Activated T-cell treated with anti-CD3 and anti-CD28 coated beads, Interleukin-2, amount 50 U/mL, for 72 hours (primary cell): ENCODE measurements around the gene ACTL10. TPM values are rescaled to one million over a fixed set of nuclear protein-coding genes. Genes with fewer than 3 reads are reported as not detected.
A peak's percentile ranks its signal among the peaks of the same experiment; 100 is the strongest.

ENCODE experiments used
- ATAC-seq, 2 donors: fragments of 150-1000 bp; cut with Tn5 transposase; replicated peaks in 1 of 2; 2 replicates each; pipeline ENCODE4 v1.10.0; 2021; ENCODE audit warnings: moderate library complexity in 2 of 2, mild to moderate bottlenecking in 1 of 2
- DNase-seq, 2 donors: peaks; one replicate each; pipeline ENCODE4 v3.0.0; 2021 to 2022; ENCODE audit warnings: mixed read lengths in 1 of 2
- H3K27ac Mint-ChIP-seq: one replicate; pipeline ENCODE4 v1.8.0; 2022; ENCODE audit warnings: mild to moderate bottlenecking, moderate library complexity, mixed read lengths
- H3K27me3 Mint-ChIP-seq: one replicate; pipeline ENCODE4 v1.8.0; 2022; ENCODE audit warnings: low read depth, mixed read lengths
- H3K36me3 Mint-ChIP-seq, 2 donors: one replicate each; pipeline ENCODE4 v1.8.0; 2022; ENCODE audit warnings: mixed read lengths in 2 of 2, mild to moderate bottlenecking in 1 of 2; ENCODE audit not compliant: insufficient read depth in 2 of 2
- H3K4me1 Mint-ChIP-seq: one replicate; pipeline ENCODE4 v1.8.0; 2022; ENCODE audit warnings: low read depth, mixed read lengths
- H3K4me3 Mint-ChIP-seq, 2 donors: one replicate each; pipeline ENCODE4 v1.8.0; 2022; ENCODE audit warnings: mild to moderate bottlenecking in 2 of 2, mixed read lengths in 2 of 2, moderate library complexity in 2 of 2
- H3K9me3 Mint-ChIP-seq, 2 donors: one replicate each; pipeline ENCODE4 v1.8.0; 2022; ENCODE audit warnings: mixed read lengths in 2 of 2
- total RNA-seq, 2 donors: library from RNA; stranded (reverse); gene quantifications; one replicate each; pipeline ENCODE4 v1.2.3, GENCODE V29; 2022

Gene ACTL10
- total RNA-seq, 2 donors from 2014 or later: 1.4 to 1.8 TPM

DNA sequence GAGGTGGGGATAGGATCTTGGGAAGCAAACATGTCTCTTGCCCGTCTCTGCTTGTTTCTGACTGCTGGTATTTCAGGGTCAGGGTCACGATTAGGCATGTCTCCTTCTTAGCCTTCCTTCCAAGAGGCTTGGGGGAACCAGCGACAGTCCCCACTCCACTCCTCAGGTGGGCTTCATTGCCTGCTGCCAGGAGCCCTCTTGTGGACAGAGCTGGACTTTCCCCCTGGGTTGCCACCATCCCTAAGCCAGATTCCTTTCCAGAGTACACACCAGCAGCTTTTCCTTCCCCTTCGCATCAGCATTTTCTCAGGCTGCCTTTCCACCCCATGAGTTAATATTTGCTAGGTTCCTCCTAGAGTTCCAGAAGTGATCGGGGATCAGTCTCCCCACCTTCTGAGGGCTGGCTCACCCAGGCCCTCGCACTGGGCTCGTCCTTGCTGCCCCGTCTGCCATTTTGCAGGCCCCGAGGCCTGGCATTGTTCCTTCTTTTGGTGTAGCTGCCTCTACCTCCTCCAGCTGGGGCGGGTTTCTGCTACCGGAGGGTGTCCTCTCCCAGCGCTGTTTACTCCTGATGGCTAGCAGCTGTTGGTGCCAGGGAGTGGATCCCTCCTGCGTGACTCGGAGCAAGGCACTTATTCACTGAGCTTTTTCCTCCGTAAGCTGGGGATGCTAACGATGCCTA lies 13.4 kb upstream of the ACTL10 start:
- ATAC-seq (peak; percentile 26 to 36), DNase-seq (peak; percentile 50 to 52)
- Mint-ChIP-seq H3K4me3 (no peak overlapping the region), H3K27ac (no peak overlapping the region), H3K27me3 (no peaks in the 10 kb centered on the region), H3K9me3 (no peaks in the 10 kb centered on the region), H3K4me1 (peaks cover 54% of the 10 kb centered on the region), H3K36me3 (peaks cover 0 to 2% of the 10 kb centered on the region in 2 donors)

- H3K4me1 Mint-ChIP-seq: peaks cover 49% of the 10 kb centered on the region
- peaks cover 0 to 2% of the 10 kb centered on the region in 2 donors for H3K36me3 Mint-ChIP-seq
- no peak overlapping the region for H3K27ac Mint-ChIP-seq
- ATAC-seq (no peak), DNase-seq (no peak)
- no peak overlapping the region for H3K4me3 Mint-ChIP-seq
- H3K9me3 Mint-ChIP-seq: no peaks in the 10 kb centered on the region
- no peaks in the 10 kb centered on the region for H3K27me3 Mint-ChIP-seq
Measured at GRCh38 chr20:33653900-33654596, 12.7 kb upstream of the ACTL10 start.

- H3K4me1 Mint-ChIP-seq: peaks cover 43% of the 10 kb centered on the region
Measured at GRCh38 chr20:33654680-33655161, 12.0 kb upstream of the ACTL10 start.

DNA sequence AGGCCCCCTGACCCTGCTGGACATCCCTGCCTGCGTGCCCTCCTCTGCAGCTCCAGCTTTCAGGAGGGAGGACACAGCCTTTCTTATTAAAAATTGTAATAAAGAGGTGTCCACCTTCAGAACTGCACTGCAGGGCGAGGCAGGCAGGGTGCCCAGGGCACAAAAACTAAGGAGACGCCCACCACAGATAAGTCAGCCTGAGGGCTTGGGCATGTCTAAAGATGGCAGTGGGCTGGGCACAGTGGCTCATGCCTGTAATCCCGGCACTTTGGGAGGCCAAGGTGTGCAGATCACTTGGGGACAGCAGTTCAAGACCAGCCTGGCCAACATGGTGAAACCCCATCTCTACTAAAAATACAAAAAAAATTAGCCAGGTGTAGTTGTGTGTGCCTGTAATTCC lies 11.6 kb upstream of the ACTL10 start:
- no peaks in the 10 kb centered on the region for H3K9me3 Mint-ChIP-seq
- H3K27me3 Mint-ChIP-seq: no peaks in the 10 kb centered on the region
- H3K27ac Mint-ChIP-seq: no peak overlapping the region
- peaks cover 0 to 2% of the 10 kb centered on the region in 2 donors for H3K36me3 Mint-ChIP-seq
- no peak for ATAC-seq
- H3K4me3 Mint-ChIP-seq: no peak overlapping the region
- H3K4me1 Mint-ChIP-seq: peaks cover 38% of the 10 kb centered on the region
- no peak for DNase-seq

More at GRCh38 chr20:33654680-33655161, 12.0 kb upstream of the ACTL10 start:
- DNase-seq (no peak), ATAC-seq (no peak)
- Mint-ChIP-seq H3K4me3 (no peak overlapping the region), H3K27me3 (no peaks in the 10 kb centered on the region), H3K27ac (no peak overlapping the region), H3K36me3 (peaks cover 0 to 2% of the 10 kb centered on the region in 2 donors), H3K9me3 (no peaks in the 10 kb centered on the region)

GRCh38 chr20:33656010-33656782 lies 10.5 kb upstream of the ACTL10 start:
- no peaks in the 10 kb centered on the region for H3K9me3 Mint-ChIP-seq
- H3K4me3 Mint-ChIP-seq: no peak overlapping the region
- ATAC-seq (no peak), DNase-seq (no peak)
- no peaks in the 10 kb centered on the region for H3K27me3 Mint-ChIP-seq
- peaks cover 31% of the 10 kb centered on the region for H3K4me1 Mint-ChIP-seq
- peaks cover 0 to 3% of the 10 kb centered on the region in 2 donors for H3K36me3 Mint-ChIP-seq
- H3K27ac Mint-ChIP-seq: no peak overlapping the region

- Mint-ChIP-seq H3K27ac (no peak overlapping the region), H3K4me3 (no peak overlapping the region), H3K4me1 (peaks cover 23% of the 10 kb centered on the region), H3K36me3 (peaks cover 0 to 3% of the 10 kb centered on the region in 2 donors), H3K9me3 (no peaks in the 10 kb centered on the region), H3K27me3 (no peaks in the 10 kb centered on the region)
- ATAC-seq (no peak), DNase-seq (no peak)
Measured at GRCh38 chr20:33656783-33657703, 9.7 kb upstream of the ACTL10 start.

GRCh38 chr20:33657704-33658095 lies 9.0 kb upstream of the ACTL10 start:
- no peaks in the 10 kb centered on the region for H3K9me3 Mint-ChIP-seq
- H3K27me3 Mint-ChIP-seq: no peaks in the 10 kb centered on the region
- ATAC-seq (no peak), DNase-seq (no peak)
- no peak overlapping the region for H3K4me3 Mint-ChIP-seq
- H3K36me3 Mint-ChIP-seq: peaks cover 0 to 3% of the 10 kb centered on the region in 2 donors
- H3K4me1 Mint-ChIP-seq: peaks cover 19% of the 10 kb centered on the region
- no peak overlapping the region for H3K27ac Mint-ChIP-seq

- ATAC-seq (no peak), DNase-seq (no peak)
- Mint-ChIP-seq H3K4me1 (peaks cover 15% of the 10 kb centered on the region), H3K36me3 (peaks cover 0 to 3% of the 10 kb centered on the region in 2 donors), H3K9me3 (no peaks in the 10 kb centered on the region), H3K27me3 (no peaks in the 10 kb centered on the region), H3K27ac (no peak overlapping the region), H3K4me3 (no peak overlapping the region)
Measured at GRCh38 chr20:33658510-33658909, 8.2 kb upstream of the ACTL10 start.

DNA sequence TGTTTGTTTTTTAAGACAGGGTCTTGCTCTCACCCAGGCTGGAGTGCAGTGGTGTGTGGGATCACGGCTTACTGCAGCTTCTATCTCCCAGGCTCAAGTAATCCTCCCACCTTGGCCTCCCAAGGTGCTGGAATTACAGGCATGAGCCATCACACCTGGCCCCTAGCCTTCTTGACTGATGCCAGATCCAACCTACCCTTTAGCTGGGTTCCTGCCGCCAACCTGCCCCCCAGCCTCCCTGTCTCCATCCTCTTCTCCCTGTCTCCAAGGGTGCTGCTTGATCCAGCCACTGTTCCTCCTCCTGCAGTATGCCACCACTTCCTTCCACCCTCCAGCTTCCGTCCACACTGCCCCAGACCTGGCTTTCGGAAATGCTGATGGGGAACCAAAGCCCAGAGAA lies 7.8 kb upstream of the ACTL10 start:
- Mint-ChIP-seq H3K27ac (no peak overlapping the region), H3K36me3 (peaks cover 0 to 3% of the 10 kb centered on the region in 2 donors), H3K9me3 (no peaks in the 10 kb centered on the region), H3K4me1 (peaks cover 11% of the 10 kb centered on the region), H3K27me3 (no peaks in the 10 kb centered on the region), H3K4me3 (no peak overlapping the region)
- ATAC-seq: no peak
- DNase-seq: no peak

DNA sequence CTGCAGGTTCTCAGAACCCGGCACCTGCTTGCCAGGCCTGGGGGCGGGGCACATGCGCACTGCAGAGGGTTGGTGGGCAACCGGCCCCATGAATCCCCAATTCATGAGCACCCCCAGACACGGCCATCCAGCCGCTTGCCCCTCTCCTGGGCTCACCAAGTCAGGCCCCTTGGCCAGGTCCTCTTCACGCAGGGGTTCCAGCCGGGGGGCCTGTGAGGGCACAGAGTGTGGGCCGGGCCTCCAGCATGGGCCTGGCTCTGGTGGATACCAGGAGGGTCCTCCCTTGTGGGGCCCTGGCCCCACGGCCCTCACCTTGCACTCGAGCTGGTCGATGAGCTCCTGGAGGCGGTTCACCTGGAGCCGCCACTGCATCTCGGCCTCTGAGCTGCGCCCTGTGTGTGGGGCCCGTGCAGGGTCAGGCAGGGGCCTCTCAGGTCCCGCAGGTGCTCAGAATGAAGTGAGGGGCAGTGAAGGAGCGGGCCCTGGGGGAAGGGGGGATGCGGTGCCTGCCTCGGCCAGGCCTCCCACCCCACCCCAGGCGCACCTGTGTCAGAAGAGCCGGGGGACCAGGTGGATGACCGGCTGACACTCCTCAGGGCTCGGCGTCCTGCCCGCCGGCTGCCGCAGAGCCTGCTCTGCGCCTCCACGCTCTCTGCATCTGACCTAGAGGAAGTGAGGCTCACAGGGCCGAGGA lies 7.3 kb upstream of the ACTL10 start:
- Mint-ChIP-seq H3K27me3 (no peaks in the 10 kb centered on the region), H3K4me1 (peaks cover 12% of the 10 kb centered on the region), H3K9me3 (no peaks in the 10 kb centered on the region), H3K4me3 (no peak overlapping the region), H3K27ac (no peak overlapping the region), H3K36me3 (peaks cover 0 to 3% of the 10 kb centered on the region in 2 donors)
- DNase-seq (no peak), ATAC-seq (no peak)

- DNase-seq: no peak
- peaks cover 0 to 3% of the 10 kb centered on the region in 2 donors for H3K36me3 Mint-ChIP-seq
- no peak for ATAC-seq
- H3K27ac Mint-ChIP-seq: no peak overlapping the region
- H3K27me3 Mint-ChIP-seq: no peaks in the 10 kb centered on the region
- peaks cover 18% of the 10 kb centered on the region for H3K4me1 Mint-ChIP-seq
- no peak overlapping the region for H3K4me3 Mint-ChIP-seq
- no peaks in the 10 kb centered on the region for H3K9me3 Mint-ChIP-seq
Measured at GRCh38 chr20:33660035-33660684, 6.6 kb upstream of the ACTL10 start.
